HUES48 (cell line): ENCODE data around the gene TMCC1.

Experiments
- H3K27ac ChIP-seq: one replicate; pipeline ENCODE4 v1.7.0; 2013; ENCODE audit warnings: low read depth, low read length, inconsistent platforms
- H3K27me3 ChIP-seq: 2 replicates; pipeline ENCODE4 v1.6.1; 2013; ENCODE audit warnings: mild to moderate bottlenecking, low read length; ENCODE audit not compliant: control insufficient read depth, insufficient read depth
- H3K36me3 ChIP-seq: 2 replicates; pipeline ENCODE4 v1.6.1; 2013; ENCODE audit warnings: low read length; ENCODE audit not compliant: control insufficient read depth, insufficient read depth
- H3K4me1 ChIP-seq: 2 replicates; pipeline ENCODE4 v1.6.1; 2013; ENCODE audit warnings: mild to moderate bottlenecking, low read length; ENCODE audit not compliant: control insufficient read depth, insufficient read depth
- H3K4me3 ChIP-seq: 2 replicates; pipeline ENCODE4 v1.5.1; 2013; ENCODE audit warnings: mild to moderate bottlenecking, low read depth, low read length
- H3K9ac ChIP-seq: 2 replicates; pipeline ENCODE4 v1.6.1; 2013; ENCODE audit warnings: mild to moderate bottlenecking, low read depth, low read length, moderate library complexity
- H3K9me3 ChIP-seq: 2 replicates; pipeline ENCODE4 v1.6.1; 2013; ENCODE audit warnings: low read length; ENCODE audit not compliant: control insufficient read depth, insufficient read depth

TMCC1 gene

GRCh38 chr3:129812589-129812988, 80.9 kb downstream of the TMCC1 start:
- Histone ChIP-seq H3K27me3 (no peaks in the 10 kb centered on the region), H3K9ac (no peak overlapping the region), H3K9me3 (no peaks in the 10 kb centered on the region), H3K36me3 (no peaks in the 10 kb centered on the region), H3K4me3 (no peak overlapping the region), H3K27ac (no peak overlapping the region), H3K4me1 (no peaks in the 10 kb centered on the region)

DNA sequence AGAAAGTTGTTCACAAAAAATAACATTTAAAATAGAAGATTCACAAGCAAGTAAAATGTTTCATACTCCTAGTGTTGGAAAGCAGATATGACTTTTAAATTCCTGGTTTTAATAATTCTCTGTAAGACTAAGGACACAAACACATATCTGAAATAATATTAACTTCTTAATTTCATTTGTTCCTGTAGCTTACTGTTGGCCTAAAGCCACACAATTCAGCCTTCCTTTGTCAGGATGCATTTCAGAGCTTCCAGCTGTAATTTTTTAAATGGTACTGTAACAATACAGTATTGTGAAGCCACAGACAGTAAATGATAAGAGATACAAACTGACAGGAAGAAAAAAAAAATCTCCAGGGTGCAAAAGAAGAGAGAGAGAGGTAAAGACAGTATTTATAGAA, 84.2 kb downstream of the TMCC1 start:
- Histone ChIP-seq H3K27me3 (no peaks in the 10 kb centered on the region), H3K4me1 (no peaks in the 10 kb centered on the region), H3K4me3 (no peak overlapping the region), H3K9ac (no peak overlapping the region), H3K9me3 (no peaks in the 10 kb centered on the region), H3K36me3 (no peaks in the 10 kb centered on the region), H3K27ac (no peak overlapping the region)

DNA sequence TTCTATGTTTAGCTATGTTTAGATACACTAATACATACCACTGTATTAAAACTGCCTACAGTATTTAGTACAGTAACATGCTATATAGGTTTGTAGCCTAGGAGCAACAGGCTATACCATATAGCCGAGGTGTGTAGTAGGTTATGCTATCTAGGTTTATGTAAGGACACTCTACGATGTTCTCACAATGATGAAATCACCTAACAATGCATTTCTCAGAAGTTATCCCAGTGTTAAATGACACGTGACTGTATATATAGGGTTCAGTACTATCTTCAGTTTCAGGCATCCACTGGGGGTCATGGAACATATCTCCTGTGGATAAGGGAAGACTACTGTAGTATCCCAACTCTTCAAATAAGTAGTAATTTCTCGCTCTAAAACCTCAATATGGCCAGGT, 97.4 kb downstream of the TMCC1 start:
- Histone ChIP-seq H3K9me3 (no peaks in the 10 kb centered on the region), H3K27ac (peak overlapping the region; percentile 27), H3K4me1 (peaks cover 34% of the 10 kb centered on the region), H3K9ac (no peak overlapping the region), H3K4me3 (no peak overlapping the region), H3K27me3 (no peaks in the 10 kb centered on the region), H3K36me3 (no peaks in the 10 kb centered on the region)

- Histone ChIP-seq H3K4me3 (peak overlapping the region; percentile 53), H3K4me1 (peaks cover 34% of the 10 kb centered on the region), H3K9ac (peak overlapping the region; percentile 34), H3K27me3 (no peaks in the 10 kb centered on the region), H3K9me3 (no peaks in the 10 kb centered on the region), H3K36me3 (no peaks in the 10 kb centered on the region), H3K27ac (peak overlapping the region; percentile 90)
Measured at GRCh38 chr3:129795186-129796010, 98.1 kb downstream of the TMCC1 start.

- peaks cover 34% of the 10 kb centered on the region for H3K4me1 ChIP-seq
- H3K4me3 ChIP-seq, result peak overlapping the region; percentile 53
- H3K9me3 ChIP-seq, result no peaks in the 10 kb centered on the region
- H3K36me3 ChIP-seq, result no peaks in the 10 kb centered on the region
- H3K27ac ChIP-seq, result peak overlapping the region; percentile 90
- peak overlapping the region; percentile 34 for H3K9ac ChIP-seq
- no peaks in the 10 kb centered on the region for H3K27me3 ChIP-seq
Measured at GRCh38 chr3:129794311-129795185, 99.0 kb downstream of the TMCC1 start.

DNA sequence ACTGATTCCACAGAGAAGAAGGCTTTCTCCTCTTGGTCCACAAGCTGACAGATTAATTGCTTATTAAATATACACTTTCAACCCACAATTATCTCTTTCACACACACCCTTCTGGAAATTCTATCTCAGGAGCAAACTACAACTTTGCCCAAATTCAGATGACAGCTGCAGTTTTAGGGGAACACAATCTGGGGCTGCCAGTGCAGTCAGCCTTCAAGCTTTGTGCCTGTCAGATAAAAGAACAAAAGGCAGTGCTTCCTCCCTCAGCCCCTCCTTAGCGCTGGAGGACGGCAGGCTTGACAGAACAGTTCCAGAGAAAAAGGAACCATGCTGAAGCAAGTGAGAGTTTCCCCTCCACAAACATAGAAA, 99.6 kb downstream of the TMCC1 start:
- Histone ChIP-seq H3K36me3 (no peaks in the 10 kb centered on the region), H3K9me3 (no peaks in the 10 kb centered on the region), H3K9ac (peak overlapping the region; percentile 11; the same call in 1 of the 2 replicates), H3K27ac (peak overlapping the region; percentile 90), H3K27me3 (no peaks in the 10 kb centered on the region), H3K4me1 (peaks cover 34% of the 10 kb centered on the region), H3K4me3 (peak overlapping the region; percentile 53)

DNA sequence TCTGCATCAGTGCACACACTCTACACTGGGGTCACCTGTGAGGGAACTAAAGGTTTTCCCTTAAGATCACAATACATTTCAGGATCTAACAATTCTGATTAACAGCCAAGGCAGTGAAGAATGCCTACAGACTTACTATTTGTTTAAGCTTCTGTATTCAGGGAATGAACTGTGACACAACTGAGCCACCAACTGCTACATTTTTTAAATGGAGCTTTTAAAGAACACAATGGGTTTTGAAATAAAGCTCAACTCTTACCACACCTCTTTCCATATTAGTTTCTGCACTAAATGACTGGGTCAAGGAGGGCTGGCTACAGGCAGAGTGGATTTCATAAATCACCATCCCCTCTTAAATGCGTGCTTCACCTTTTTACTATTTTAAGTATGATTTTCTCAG, 100.2 kb downstream of the TMCC1 start:
- H3K4me1 ChIP-seq, result peaks cover 34% of the 10 kb centered on the region

GRCh38 chr3:129783470-129783869, 110.0 kb downstream of the TMCC1 start:
- no peaks in the 10 kb centered on the region for H3K9me3 ChIP-seq
- no peaks in the 10 kb centered on the region for H3K27me3 ChIP-seq
- no peaks in the 10 kb centered on the region for H3K4me1 ChIP-seq
- H3K9ac ChIP-seq, result no peak overlapping the region
- no peak overlapping the region for H3K27ac ChIP-seq
- H3K4me3 ChIP-seq, result no peak overlapping the region
- H3K36me3 ChIP-seq, result no peaks in the 10 kb centered on the region

More for the DNA sequence above, 100.2 kb downstream of the TMCC1 start:
- H3K27me3 ChIP-seq, result no peaks in the 10 kb centered on the region
- H3K9me3 ChIP-seq, result no peaks in the 10 kb centered on the region
- H3K27ac ChIP-seq, result peak overlapping the region; percentile 90
- H3K36me3 ChIP-seq, result no peaks in the 10 kb centered on the region
- H3K4me3 ChIP-seq, result peak overlapping the region; percentile 53; the same call in 1 of the 2 replicates
- peak overlapping the region; percentile 15; the same call in 1 of the 2 replicates for H3K9ac ChIP-seq

GRCh38 chr3:129778871-129779270, 114.6 kb downstream of the TMCC1 start:
- no peak overlapping the region for H3K9ac ChIP-seq
- H3K27ac ChIP-seq, result no peak overlapping the region
- no peak overlapping the region for H3K4me3 ChIP-seq
- H3K36me3 ChIP-seq, result no peaks in the 10 kb centered on the region
- H3K9me3 ChIP-seq, result no peaks in the 10 kb centered on the region
- H3K27me3 ChIP-seq, result no peaks in the 10 kb centered on the region
- no peaks in the 10 kb centered on the region for H3K4me1 ChIP-seq

GRCh38 chr3:129777806-129778205, 115.7 kb downstream of the TMCC1 start:
- Histone ChIP-seq H3K27me3 (no peaks in the 10 kb centered on the region), H3K27ac (no peak overlapping the region), H3K9me3 (no peaks in the 10 kb centered on the region), H3K36me3 (no peaks in the 10 kb centered on the region), H3K4me3 (no peak overlapping the region), H3K4me1 (no peaks in the 10 kb centered on the region), H3K9ac (no peak overlapping the region)

GRCh38 chr3:129775870-129776269, 117.6 kb downstream of the TMCC1 start:
- Histone ChIP-seq H3K27ac (no peak overlapping the region), H3K4me3 (no peak overlapping the region), H3K9ac (no peak overlapping the region), H3K4me1 (no peaks in the 10 kb centered on the region), H3K36me3 (no peaks in the 10 kb centered on the region), H3K9me3 (no peaks in the 10 kb centered on the region), H3K27me3 (no peaks in the 10 kb centered on the region)
